HG02588 (cell line): ENCODE results near the gene CACNA1C.

Source experiments
- ATAC-seq: cut with Tn5 transposase; IDR thresholded peaks from one replicate; pipeline ENCODE4 v1.9.1; 2021; ENCODE audit warnings: mild to moderate bottlenecking, moderate library complexity; ENCODE audit not compliant: unreplicated experiment

Gene CACNA1C

DNA sequence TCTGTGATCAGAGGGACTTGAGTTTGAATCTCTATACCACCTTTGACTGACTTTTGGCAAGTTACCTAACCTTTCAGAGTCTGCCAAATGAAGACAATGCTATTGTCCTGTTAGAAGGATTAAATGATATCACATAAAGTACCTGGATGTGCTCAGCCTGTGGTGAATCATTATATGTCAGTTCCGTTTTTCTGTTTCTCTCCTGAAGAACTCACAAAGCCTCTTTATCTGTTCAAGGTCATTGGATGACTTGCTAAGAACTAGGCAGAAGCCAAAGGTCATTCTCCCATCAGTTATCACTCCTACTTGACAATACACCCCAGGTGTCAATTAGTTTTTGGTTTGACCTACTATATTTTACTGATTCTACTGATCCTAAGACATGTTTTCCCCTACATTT is 174.6 kb downstream of the CACNA1C start:
- ATAC-seq = no peak

- no peak for ATAC-seq
These were observed 175.7 kb downstream of the CACNA1C start for GRCh38 chr12:2228535-2228934.

DNA sequence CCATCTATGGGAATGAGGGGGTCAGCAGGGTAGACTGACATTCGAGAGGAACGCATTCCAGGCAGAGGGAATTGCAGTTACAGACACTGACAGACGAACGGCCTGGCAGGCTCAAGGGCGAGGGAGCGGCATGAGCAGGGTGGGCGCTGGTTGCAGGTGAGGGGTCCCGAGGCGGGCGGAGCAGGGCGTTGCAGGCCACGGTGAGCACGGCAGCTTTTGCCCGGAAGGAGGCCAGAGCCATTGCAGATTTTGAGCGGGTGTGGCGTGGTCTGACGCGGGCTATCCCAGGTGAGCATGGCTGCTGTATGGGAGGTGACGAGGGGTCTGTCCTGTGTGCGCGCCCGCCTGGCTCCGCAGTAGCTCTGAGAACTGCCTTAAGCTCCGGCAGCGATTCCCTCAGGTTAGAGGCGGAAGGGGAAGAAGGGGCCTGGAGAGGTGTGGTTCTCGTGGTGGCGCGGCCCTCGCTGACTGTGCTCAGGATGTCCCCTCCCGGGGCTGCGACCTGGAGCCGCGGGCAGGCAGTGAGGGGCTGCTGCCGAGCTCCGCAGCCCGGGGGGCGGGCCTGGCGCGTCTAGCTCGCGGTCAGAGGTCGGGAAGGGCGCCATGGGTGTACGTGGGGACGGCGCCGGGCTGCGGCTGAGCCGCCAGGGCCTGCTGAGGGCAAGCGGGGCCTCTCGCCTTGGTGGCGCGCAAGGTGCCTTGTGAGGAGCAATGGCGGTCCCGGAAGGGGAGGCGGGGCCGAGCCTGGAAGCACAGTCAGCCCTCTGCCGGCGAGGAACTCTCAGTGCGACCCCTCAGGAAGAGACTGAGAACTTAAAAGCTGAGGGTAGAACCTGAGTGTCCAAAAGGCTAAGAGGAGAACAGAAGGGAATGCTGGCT is 177.1 kb downstream of the CACNA1C start:
- ATAC-seq = no peak

DNA sequence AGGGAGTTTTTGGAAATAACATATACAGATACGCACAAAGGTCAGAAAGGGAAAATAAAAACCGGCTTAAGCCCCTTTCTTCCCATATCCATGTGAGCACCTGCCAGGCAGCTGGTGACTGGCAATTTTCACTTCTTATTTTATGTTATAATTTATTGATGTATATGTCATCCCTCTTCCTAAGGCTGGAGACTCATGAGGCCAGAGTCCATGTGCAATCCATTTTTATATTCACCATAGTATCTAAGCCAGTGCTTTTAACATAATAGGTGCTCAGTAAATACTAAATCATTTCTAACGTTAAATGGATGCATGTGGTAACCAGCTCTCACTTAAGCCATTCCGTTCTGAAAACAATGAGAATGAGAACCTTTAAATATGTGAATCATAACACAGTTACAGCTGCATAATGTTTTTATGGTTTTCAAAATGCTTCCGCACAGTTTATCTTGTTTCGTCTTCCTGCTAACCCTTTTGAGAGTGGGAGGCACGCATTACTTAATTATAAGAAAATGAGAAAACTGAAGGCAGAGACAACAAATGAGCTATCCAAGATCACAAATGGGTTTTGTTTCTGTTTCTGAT is 178.3 kb downstream of the CACNA1C start:
- no peak for ATAC-seq

DNA sequence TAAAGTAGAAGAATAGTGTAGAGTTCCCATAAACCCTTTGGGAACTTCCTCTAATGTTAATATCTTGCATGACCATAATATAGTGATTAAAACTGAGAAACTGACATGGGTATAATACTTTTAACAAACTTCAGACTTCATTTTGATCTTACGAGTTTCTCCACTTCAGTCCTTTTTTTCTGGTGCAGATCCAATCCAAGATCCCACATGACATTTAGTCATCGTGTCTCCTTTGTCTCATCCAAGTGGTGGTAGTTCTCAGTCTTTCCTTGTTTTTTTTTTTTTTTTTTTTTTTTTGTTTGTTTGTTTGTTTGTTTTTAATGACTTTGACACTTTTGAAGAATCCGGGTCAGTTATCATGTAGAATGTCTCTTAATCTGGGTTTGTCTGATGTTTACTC is 179.2 kb downstream of the CACNA1C start:
- no peak for ATAC-seq

DNA sequence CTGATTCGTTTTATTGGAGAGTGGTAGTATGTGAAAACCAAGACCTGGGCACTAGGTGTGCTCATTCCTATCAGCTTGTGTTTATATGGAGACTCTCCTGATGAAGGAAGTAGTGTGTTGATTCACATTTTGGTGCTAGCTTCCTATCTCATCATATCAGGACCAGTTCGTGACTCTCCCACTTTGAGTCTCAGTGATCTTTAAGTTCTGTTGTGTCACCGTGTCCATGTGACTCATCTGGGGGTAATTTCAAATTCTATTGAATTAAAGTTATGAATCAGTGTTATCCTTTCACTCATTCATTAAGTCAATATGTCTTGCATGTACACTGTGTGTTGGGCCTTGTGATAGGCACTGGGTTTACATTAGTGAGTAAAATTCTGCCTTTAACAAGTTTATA is 180.2 kb downstream of the CACNA1C start:
- ATAC-seq = no peak

DNA sequence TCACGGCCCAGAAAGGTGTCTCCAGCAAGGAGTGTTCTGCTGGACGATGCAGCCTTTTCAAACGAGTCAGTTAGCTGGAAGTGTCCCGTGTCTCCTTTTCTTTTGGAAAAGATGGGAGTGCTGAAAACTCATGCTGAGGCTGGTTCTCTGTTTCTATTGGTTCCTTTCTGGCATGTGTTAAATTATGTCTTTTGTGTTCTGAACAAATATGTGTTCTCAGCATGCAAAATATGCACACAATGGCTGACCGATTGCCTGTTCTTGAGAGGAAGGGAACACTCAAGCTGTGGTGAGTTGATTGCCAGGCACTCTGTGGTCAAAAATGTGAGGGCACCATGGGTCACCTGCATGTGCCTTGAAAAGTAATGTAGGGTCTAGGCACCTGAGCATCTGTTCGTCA is 181.3 kb downstream of the CACNA1C start:
- no peak for ATAC-seq

- no peak for ATAC-seq
These were observed 182.0 kb downstream of the CACNA1C start for GRCh38 chr12:2234646-2235350.

GRCh38 chr12:2236506-2237294 is 183.9 kb downstream of the CACNA1C start:
- ATAC-seq = no peak

DNA sequence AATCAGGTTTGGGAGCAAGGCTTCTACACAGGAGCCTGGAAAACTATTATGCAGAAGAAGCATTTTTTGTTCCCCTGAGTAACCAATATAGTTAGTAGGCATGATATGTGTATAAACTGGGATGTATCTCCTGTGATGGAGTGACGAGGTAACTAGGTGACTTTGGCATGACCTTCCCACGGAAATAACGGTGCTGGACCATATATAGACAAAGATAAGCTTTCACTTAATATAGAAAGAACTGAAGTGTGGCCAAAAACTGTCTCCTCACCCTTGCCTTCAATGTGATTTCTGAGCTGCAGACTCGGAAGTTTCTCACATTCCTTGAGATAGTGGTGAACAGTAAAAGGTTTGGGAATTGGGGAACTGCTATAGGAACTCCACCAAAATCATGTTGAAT is 185.3 kb downstream of the CACNA1C start:
- no peak for ATAC-seq

- ATAC-seq = no peak
These were observed 186.6 kb downstream of the CACNA1C start for GRCh38 chr12:2239381-2239871.

GRCh38 chr12:2240390-2240789 is 187.6 kb downstream of the CACNA1C start:
- no peak for ATAC-seq

DNA sequence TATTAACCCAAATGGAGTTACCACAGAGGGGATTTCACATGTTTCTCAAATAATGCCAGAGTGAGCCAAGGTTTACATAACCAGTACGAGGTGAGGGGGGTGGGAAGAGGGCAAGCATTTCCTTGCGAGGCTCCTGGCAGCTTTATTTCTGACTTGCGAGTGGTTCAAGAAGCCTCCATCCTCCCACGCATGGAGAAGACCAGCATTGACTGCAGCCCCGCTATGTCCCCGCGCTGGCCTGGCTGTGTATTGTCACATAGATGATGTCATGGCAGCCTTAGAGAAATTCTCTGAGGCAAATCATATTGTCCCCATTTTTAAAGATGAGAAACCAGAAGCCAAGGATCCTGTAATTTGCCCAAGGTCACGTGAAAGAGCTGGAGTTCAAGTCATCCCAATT is 188.2 kb downstream of the CACNA1C start:
- ATAC-seq = no peak

GRCh38 chr12:2242216-2242615 is 189.4 kb downstream of the CACNA1C start:
- no peak for ATAC-seq

DNA sequence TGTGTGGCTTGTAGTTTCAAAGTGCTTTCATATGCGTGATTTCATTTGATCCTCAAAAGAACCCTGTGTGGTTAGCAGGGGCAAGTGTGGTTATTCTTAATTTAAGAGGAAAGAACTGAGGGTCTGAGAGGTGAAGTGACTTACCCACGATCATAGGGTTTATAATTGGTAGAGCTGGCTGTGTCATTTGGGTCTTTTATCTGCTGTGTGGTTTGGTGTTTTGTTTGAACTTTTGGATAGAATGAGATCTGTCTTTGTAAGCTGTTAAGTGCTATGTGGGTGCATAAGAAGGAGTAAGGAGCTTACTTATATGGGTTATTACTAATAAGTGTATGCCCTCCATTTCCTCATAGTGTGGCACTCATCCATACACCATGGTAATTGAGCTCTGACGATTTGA is 190.0 kb downstream of the CACNA1C start:
- ATAC-seq = no peak

GRCh38 chr12:2243275-2243674 is 190.5 kb downstream of the CACNA1C start:
- ATAC-seq = no peak

GRCh38 chr12:2244013-2244861 is 191.4 kb downstream of the CACNA1C start:
- no peak for ATAC-seq

GRCh38 chr12:2246358-2246757 is 193.6 kb downstream of the CACNA1C start:
- ATAC-seq = no peak

GRCh38 chr12:2247120-2247519 is 194.3 kb downstream of the CACNA1C start:
- no peak for ATAC-seq

GRCh38 chr12:2247596-2247995 is 194.8 kb downstream of the CACNA1C start:
- no peak for ATAC-seq
